ENCODE data around the gene SHROOM3. TPM values are rescaled to one million over a fixed set of nuclear protein-coding genes. Genes with fewer than 3 reads are reported as not detected.

SHROOM3 gene
- total RNA-seq, 1 experiment from 2014 or later, result 27.6 TPM

GRCh38 chr4:76740192-76740591 is 305.2 kb downstream of the SHROOM3 start:
- Mint-ChIP-seq H3K4me3 (no peak overlapping the region), H3K27ac (peak overlapping the region in 1 of 3 experiments; percentile 79; a peak in 2 of 7 replicates), H3K4me1 (0 out of 4 replicates have a peak, but pooled peaks cover 0 to 2% of the 10 kb centered on the region in 2 experiments), H3K36me3 (ENCODE audit: insufficient read depth in 1 of 3, low read depth in 3 of 3) (peaks cover 23 to 43% (median 25%) of the 10 kb centered on the region in 3 experiments; a peak in 6 of 7 replicates), H3K27me3 (ENCODE audit: low read depth) (no peaks in the 10 kb centered on the region), H3K9me3 (no peaks in the 10 kb centered on the region; a peak in 1 of 5 replicates)
- Histone ChIP-seq H2BK120ac (ENCODE audit: low read depth, low read length, poor library complexity, severe bottlenecking) (no peak overlapping the region), H3T11ph (ENCODE audit: low read length) (no peak overlapping the region), H3K9ac (ENCODE audit: extremely low read depth, insufficient read length, low read length) (no peak overlapping the region), H2AFZ (ENCODE audit: low read length) (no peak overlapping the region), H4K91ac (ENCODE audit: insufficient read length, low read depth, low read length) (no peak overlapping the region), H3K23ac (ENCODE audit: insufficient read length, low read depth, low read length) (no peak overlapping the region), H3K4me1 (ENCODE audit: insufficient read depth, low read length) (no peaks in the 10 kb centered on the region), H4K5ac (ENCODE audit: insufficient read length, low read depth, low read length) (no peak overlapping the region), H2BK20ac (ENCODE audit: low read depth, low read length, poor library complexity, severe bottlenecking) (no peak overlapping the region), H3K4ac (ENCODE audit: low read depth, low read length) (no peak overlapping the region), H2BK5ac (ENCODE audit: insufficient read length, low read length) (no peak overlapping the region), H3K18ac (ENCODE audit: insufficient read length, low read depth, low read length) (no peak overlapping the region), H3K4me2 (ENCODE audit: insufficient read depth, insufficient read length, low read length) (no peak overlapping the region), H3K9me3 (ENCODE audit: control insufficient read depth, low read depth, low read length) (no peaks in the 10 kb centered on the region), H3K27ac (ENCODE audit: insufficient read length, low read depth, low read length) (no peak overlapping the region), H2BK15ac (ENCODE audit: low read depth, low read length) (no peak overlapping the region), H3K79me2 (ENCODE audit: insufficient read depth, low read length) (no peaks in the 10 kb centered on the region), H2BK12ac (ENCODE audit: insufficient read length, low read depth, low read length) (no peak overlapping the region), H4K8ac (replicated peaks; ENCODE audit: insufficient read length, low read depth, low read length) (no peak overlapping the region), H3K27me3 (ENCODE audit: insufficient read depth, low read length) (no peaks in the 10 kb centered on the region), H3K14ac (ENCODE audit: insufficient read depth, low read length) (no peak overlapping the region), H4K20me1 (ENCODE audit: control insufficient read depth, insufficient read depth, insufficient read length) (no peaks in the 10 kb centered on the region), H3K23me2 (ENCODE audit: insufficient read length, low read depth, low read length, poor library complexity, severe bottlenecking) (no peaks in the 10 kb centered on the region), H3K79me1 (ENCODE audit: insufficient read depth, low read depth, low read length, poor library complexity, severe bottlenecking) (no peaks in the 10 kb centered on the region), H3K56ac (ENCODE audit: insufficient read length, low read depth, low read length) (no peak overlapping the region), H2AK5ac (ENCODE audit: insufficient read length, low read length) (no peak overlapping the region)
- DNase-seq, result no peak
- no CpG with 5 or more reads among the region's 24 CpGs for WGBS (ENCODE audit: extremely low coverage, insufficient read length, low lambda C conversion rate)
- TF ChIP-seq, protein P1, sequence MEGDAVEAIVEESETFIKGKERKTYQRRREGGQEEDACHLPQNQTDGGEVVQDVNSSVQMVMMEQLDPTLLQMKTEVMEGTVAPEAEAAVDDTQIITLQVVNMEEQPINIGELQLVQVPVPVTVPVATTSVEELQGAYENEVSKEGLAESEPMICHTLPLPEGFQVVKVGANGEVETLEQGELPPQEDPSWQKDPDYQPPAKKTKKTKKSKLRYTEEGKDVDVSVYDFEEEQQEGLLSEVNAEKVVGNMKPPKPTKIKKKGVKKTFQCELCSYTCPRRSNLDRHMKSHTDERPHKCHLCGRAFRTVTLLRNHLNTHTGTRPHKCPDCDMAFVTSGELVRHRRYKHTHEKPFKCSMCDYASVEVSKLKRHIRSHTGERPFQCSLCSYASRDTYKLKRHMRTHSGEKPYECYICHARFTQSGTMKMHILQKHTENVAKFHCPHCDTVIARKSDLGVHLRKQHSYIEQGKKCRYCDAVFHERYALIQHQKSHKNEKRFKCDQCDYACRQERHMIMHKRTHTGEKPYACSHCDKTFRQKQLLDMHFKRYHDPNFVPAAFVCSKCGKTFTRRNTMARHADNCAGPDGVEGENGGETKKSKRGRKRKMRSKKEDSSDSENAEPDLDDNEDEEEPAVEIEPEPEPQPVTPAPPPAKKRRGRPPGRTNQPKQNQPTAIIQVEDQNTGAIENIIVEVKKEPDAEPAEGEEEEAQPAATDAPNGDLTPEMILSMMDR (conservative IDR thresholded peaks at IDR 0.05), result no peak
